MM.1S (cell line): ENCODE results near the gene USP5.

ENCODE experiments used
- DNase-seq: peaks from one replicate; pipeline ENCODE4 v3.0.0-alpha.2; 2015
- H2AFZ ChIP-seq: fragments of 300-600 bp; sonication (generic); 2 replicates; pipeline ENCODE4 v1.6.0; 2016; ENCODE audit warnings: antibody characterized with exemption, low read length
- H3F3A ChIP-seq: fragments of 300-600 bp; sonication (generic); 2 replicates; pipeline ENCODE4 v1.6.1; 2016; ENCODE audit warnings: mild to moderate bottlenecking, antibody characterized with exemption, low read length, moderate library complexity, mixed read lengths; ENCODE audit not compliant: insufficient read depth
- H3K27ac ChIP-seq: fragments of 300-600 bp; sonication (generic); 2 replicates; pipeline ENCODE4 v1.5.1; 2016; ENCODE audit warnings: mild to moderate bottlenecking, low read length
- H3K27me3 ChIP-seq: fragments of 300-600 bp; sonication (generic); replicated peaks from 2 replicates; pipeline ENCODE4 v1.6.0; 2016; ENCODE audit warnings: low read length; ENCODE audit not compliant: insufficient read depth
- H3K36me3 ChIP-seq: fragments of 300-600 bp; sonication (generic); replicated peaks from 2 replicates; pipeline ENCODE4 v1.6.1; 2016; ENCODE audit warnings: mild to moderate bottlenecking, low read length, mixed read lengths; ENCODE audit not compliant: insufficient read depth
- H3K4me1 ChIP-seq: fragments of 300-600 bp; sonication (generic); 2 replicates; pipeline ENCODE4 v1.6.1; 2016; ENCODE audit warnings: low read length, mixed read lengths
- H3K4me2 ChIP-seq: fragments of 300-600 bp; sonication (generic); 2 replicates; pipeline ENCODE4 v1.6.0; 2016; ENCODE audit warnings: low read depth, low read length
- H3K4me3 ChIP-seq: fragments of 300-600 bp; sonication (generic); 2 replicates; pipeline ENCODE4 v1.5.1; 2016; ENCODE audit warnings: low read length, mixed read lengths
- H3K79me2 ChIP-seq: fragments of 300-600 bp; sonication (generic); 2 replicates; pipeline ENCODE4 v1.6.1; 2016; ENCODE audit warnings: mixed run types, low read length, mixed read lengths
- H3K9ac ChIP-seq: fragments of 300-600 bp; sonication (generic); 2 replicates; pipeline ENCODE4 v1.6.1; 2016; ENCODE audit warnings: low read length, mixed read lengths
- H3K9me2 ChIP-seq: fragments of 300-600 bp; sonication (generic); replicated peaks from 2 replicates; pipeline ENCODE4 v1.6.1; 2016; ENCODE audit warnings: mild to moderate bottlenecking, low read length, mixed read lengths; ENCODE audit not compliant: insufficient read depth
- H3K9me3 ChIP-seq: fragments of 300-600 bp; sonication (generic); replicated peaks from 2 replicates; pipeline ENCODE4 v1.6.1; 2016; ENCODE audit warnings: mild to moderate bottlenecking, low read length, mixed read lengths; ENCODE audit not compliant: insufficient read depth
- H4K20me1 ChIP-seq: fragments of 300-600 bp; sonication (generic); 2 replicates; pipeline ENCODE4 v1.6.1; 2016; ENCODE audit warnings: mild to moderate bottlenecking, low read length, moderate library complexity, mixed read lengths; ENCODE audit not compliant: insufficient read depth
- EZH2 ChIP-seq: fragments of 300-600 bp; sonication (generic); optimal IDR thresholded peaks from 2 replicates; pipeline ENCODE3; 2017; ENCODE audit warnings: low read depth, mild to moderate bottlenecking, antibody characterized with exemption, low read length, mixed read lengths
- EZH2phosphoT487 ChIP-seq: fragments of 300-600 bp; sonication (generic); IDR thresholded peaks from 2 replicates; pipeline ENCODE4 v1.6.1; 2018; ENCODE audit warnings: antibody characterized with exemption, low read length
- TF ChIP-seq, protein P1 (sequence below): fragments of 300-600 bp; sonication (generic); IDR thresholded peaks from 2 replicates; pipeline ENCODE4 v1.5.1; 2016; ENCODE audit warnings: antibody characterized with exemption, low read length, mixed read lengths

Gene USP5

GRCh38 chr12:6817098-6817497 lies 34.9 kb upstream of the USP5 start:
- DNase-seq, result no peak
- no peaks in the 10 kb centered on the region for H3K4me1 ChIP-seq
- no peaks in the 10 kb centered on the region for H4K20me1 ChIP-seq
- TF ChIP-seq, protein P1, sequence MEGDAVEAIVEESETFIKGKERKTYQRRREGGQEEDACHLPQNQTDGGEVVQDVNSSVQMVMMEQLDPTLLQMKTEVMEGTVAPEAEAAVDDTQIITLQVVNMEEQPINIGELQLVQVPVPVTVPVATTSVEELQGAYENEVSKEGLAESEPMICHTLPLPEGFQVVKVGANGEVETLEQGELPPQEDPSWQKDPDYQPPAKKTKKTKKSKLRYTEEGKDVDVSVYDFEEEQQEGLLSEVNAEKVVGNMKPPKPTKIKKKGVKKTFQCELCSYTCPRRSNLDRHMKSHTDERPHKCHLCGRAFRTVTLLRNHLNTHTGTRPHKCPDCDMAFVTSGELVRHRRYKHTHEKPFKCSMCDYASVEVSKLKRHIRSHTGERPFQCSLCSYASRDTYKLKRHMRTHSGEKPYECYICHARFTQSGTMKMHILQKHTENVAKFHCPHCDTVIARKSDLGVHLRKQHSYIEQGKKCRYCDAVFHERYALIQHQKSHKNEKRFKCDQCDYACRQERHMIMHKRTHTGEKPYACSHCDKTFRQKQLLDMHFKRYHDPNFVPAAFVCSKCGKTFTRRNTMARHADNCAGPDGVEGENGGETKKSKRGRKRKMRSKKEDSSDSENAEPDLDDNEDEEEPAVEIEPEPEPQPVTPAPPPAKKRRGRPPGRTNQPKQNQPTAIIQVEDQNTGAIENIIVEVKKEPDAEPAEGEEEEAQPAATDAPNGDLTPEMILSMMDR, result no peak
- no peak overlapping the region for H3K9ac ChIP-seq
- no peaks in the 10 kb centered on the region for H3K36me3 ChIP-seq
- no peaks in the 10 kb centered on the region for H3K79me2 ChIP-seq
- no peaks in the 10 kb centered on the region for H3F3A ChIP-seq
- no peak overlapping the region for H3K4me3 ChIP-seq
- no peak overlapping the region for H3K4me2 ChIP-seq
- no peaks in the 10 kb centered on the region for H3K9me3 ChIP-seq
- H3K27me3 ChIP-seq, result peaks cover 33% of the 10 kb centered on the region
- H3K27ac ChIP-seq, result no peak overlapping the region
- H3K9me2 ChIP-seq, result no peaks in the 10 kb centered on the region
- H2AFZ ChIP-seq, result no peak overlapping the region

- Histone ChIP-seq H3K9ac (no peak overlapping the region), H3K27me3 (peaks cover 39% of the 10 kb centered on the region), H3K79me2 (no peaks in the 10 kb centered on the region), H3K4me2 (no peak overlapping the region), H2AFZ (no peak overlapping the region), H3K4me3 (no peak overlapping the region), H3K9me2 (no peaks in the 10 kb centered on the region), H3K36me3 (no peaks in the 10 kb centered on the region), H3F3A (no peaks in the 10 kb centered on the region), H3K27ac (no peak overlapping the region), H3K4me1 (no peaks in the 10 kb centered on the region), H3K9me3 (no peaks in the 10 kb centered on the region), H4K20me1 (no peaks in the 10 kb centered on the region)
- no peak for TF ChIP-seq EZH2phosphoT487
- no peak for TF ChIP-seq EZH2
- TF ChIP-seq, protein P1, result no peak
- no peak for DNase-seq
Observed at GRCh38 chr12:6817662-6818157, 34.2 kb upstream of the USP5 start.

- Histone ChIP-seq H4K20me1 (no peaks in the 10 kb centered on the region), H3K4me1 (no peaks in the 10 kb centered on the region), H3K9me2 (no peaks in the 10 kb centered on the region), H3K9ac (no peak overlapping the region), H3K36me3 (no peaks in the 10 kb centered on the region), H3K27ac (no peak overlapping the region), H2AFZ (no peak overlapping the region), H3K4me3 (no peak overlapping the region), H3K9me3 (no peaks in the 10 kb centered on the region), H3F3A (no peaks in the 10 kb centered on the region), H3K79me2 (no peaks in the 10 kb centered on the region), H3K4me2 (no peak overlapping the region), H3K27me3 (peaks cover 43% of the 10 kb centered on the region)
- DNase-seq, result no peak
- TF ChIP-seq, protein P1, result no peak
- TF ChIP-seq EZH2, result no peak
- TF ChIP-seq EZH2phosphoT487, result no peak
Observed at GRCh38 chr12:6818222-6818621, 33.7 kb upstream of the USP5 start.
